GM12878 (cell line): ENCODE measurements around the gene STK10.

Source experiments
- ATF3 ChIP-seq: IDR thresholded peaks from 2 replicates; pipeline ENCODE4 v1.6.1; 2011; ENCODE audit warnings: low read depth, mild to moderate bottlenecking, low read length, moderate library complexity, borderline replicate concordance; ENCODE audit errors: extremely low read depth
- CTCF ChIP-seq, 3 experiments: IDR thresholded peaks in 2 of 3; conservative IDR thresholded peaks in 1 of 3; 2 replicates each; pipeline ENCODE4 v1.5.1; 2011; ENCODE audit warnings: low read depth in 3 of 3, low read length in 3 of 3, mild to moderate bottlenecking in 3 of 3, control low read depth in 2 of 3, moderate library complexity in 2 of 3, inconsistent platforms in 1 of 3, mixed read lengths in 1 of 3; ENCODE audit not compliant: control insufficient read depth in 2 of 3, insufficient read depth in 1 of 3; ENCODE audit errors: extremely low read depth in 1 of 3
- EP300 ChIP-seq, 2 experiments: fragments of 150-350 bp in 1 of 2; IDR thresholded peaks; 2 replicates each; pipeline ENCODE4 v1.6.1; 2011 to 2012; ENCODE audit warnings: low read depth in 2 of 2, low read length in 2 of 2, borderline replicate concordance in 1 of 2, improper control_type of control experiment in 1 of 2, inconsistent platforms in 1 of 2; ENCODE audit not compliant: control insufficient read depth in 1 of 2
- EZH2 ChIP-seq: IDR thresholded peaks from 2 replicates; pipeline ENCODE4 v1.6.1; 2012; ENCODE audit warnings: low read depth, mild to moderate bottlenecking, control low read depth, inconsistent platforms, low read length, borderline replicate concordance; ENCODE audit not compliant: control insufficient read depth
- GABPA ChIP-seq: IDR thresholded peaks from 2 replicates; pipeline ENCODE4 v1.6.1; 2014; ENCODE audit warnings: antibody characterized with exemption, low read depth, mild to moderate bottlenecking, inconsistent platforms
- HDAC2 ChIP-seq: fragments of 200-600 bp; sonication (generic); IDR thresholded peaks from 2 replicates; pipeline ENCODE4 v1.6.1; 2017
- IRF4 ChIP-seq: IDR thresholded peaks from 2 replicates; pipeline ENCODE4 v1.6.1; 2011; ENCODE audit warnings: low read depth, low read length
- MAX ChIP-seq: IDR thresholded peaks from 2 replicates; pipeline ENCODE4 v1.6.1; 2012; ENCODE audit warnings: low read depth, low read length, improper control_type of control experiment
- PAX8 ChIP-seq: fragments of 450-650 bp; IDR thresholded peaks from 2 replicates; pipeline ENCODE4 v1.6.1; 2017; ENCODE audit warnings: mild to moderate bottlenecking, moderate library complexity
- RELA ChIP-seq: fragments of 450-650 bp; IDR thresholded peaks from 2 replicates; pipeline ENCODE4 v1.8.0; 2014; ENCODE audit warnings: borderline replicate concordance; ENCODE audit not compliant: partially characterized antibody
- SUZ12 ChIP-seq: fragments of 200-600 bp; sonication (generic); IDR thresholded peaks from one replicate; pipeline ENCODE4 v1.6.1; 2018; ENCODE audit warnings: antibody characterized with exemption, mild to moderate bottlenecking; ENCODE audit not compliant: unreplicated experiment
- TAF1 ChIP-seq: IDR thresholded peaks from 2 replicates; pipeline ENCODE4 v1.6.1; 2011; ENCODE audit warnings: mild to moderate bottlenecking, low read depth, low read length, borderline replicate concordance
- USF1 ChIP-seq: IDR thresholded peaks from 2 replicates; pipeline ENCODE4 v1.6.1; 2011; ENCODE audit warnings: borderline replicate concordance, low read depth, mild to moderate bottlenecking, moderate library complexity, mixed read lengths, low read length; ENCODE audit not compliant: insufficient read depth; ENCODE audit errors: extremely low read length
- ZSCAN29 ChIP-seq: fragments of 450-650 bp; IDR thresholded peaks from 2 replicates; pipeline ENCODE4 v1.6.1; 2017; ENCODE audit warnings: mild to moderate bottlenecking, moderate library complexity

- no peak for TF ChIP-seq CTCF (IDR thresholded peaks at IDR 0.05 in 2 of 3, conservative IDR thresholded peaks at IDR 0.05 in 1 of 3; ENCODE audit: control insufficient read depth in 2 of 3, extremely low read depth in 1 of 3, insufficient read depth in 1 of 3, low read depth in 3 of 3, low read length in 3 of 3)
- no peak for TF ChIP-seq HDAC2
- TF ChIP-seq EZH2, result no peak
- TF ChIP-seq SUZ12, result no peak
- no peak for TF ChIP-seq ZSCAN29
- TF ChIP-seq RELA, result no peak
- TF ChIP-seq PAX8, result no peak
- no peak for TF ChIP-seq GABPA
- no peak for TF ChIP-seq IRF4
- no peak for TF ChIP-seq USF1
- no peak for TF ChIP-seq MAX
- no peak for TF ChIP-seq TAF1
- no peak for TF ChIP-seq ATF3
- TF ChIP-seq EP300 (IDR thresholded peaks at IDR 0.05; ENCODE audit: borderline replicate concordance in 1 of 2, control insufficient read depth in 1 of 2, low read depth in 2 of 2, low read length in 2 of 2), result no peak
Observed at GRCh38 chr5:172002840-172003512, 185.0 kb downstream of the STK10 start.
